Measurements from ENCODE around the gene BOC.

BOC gene

DNA sequence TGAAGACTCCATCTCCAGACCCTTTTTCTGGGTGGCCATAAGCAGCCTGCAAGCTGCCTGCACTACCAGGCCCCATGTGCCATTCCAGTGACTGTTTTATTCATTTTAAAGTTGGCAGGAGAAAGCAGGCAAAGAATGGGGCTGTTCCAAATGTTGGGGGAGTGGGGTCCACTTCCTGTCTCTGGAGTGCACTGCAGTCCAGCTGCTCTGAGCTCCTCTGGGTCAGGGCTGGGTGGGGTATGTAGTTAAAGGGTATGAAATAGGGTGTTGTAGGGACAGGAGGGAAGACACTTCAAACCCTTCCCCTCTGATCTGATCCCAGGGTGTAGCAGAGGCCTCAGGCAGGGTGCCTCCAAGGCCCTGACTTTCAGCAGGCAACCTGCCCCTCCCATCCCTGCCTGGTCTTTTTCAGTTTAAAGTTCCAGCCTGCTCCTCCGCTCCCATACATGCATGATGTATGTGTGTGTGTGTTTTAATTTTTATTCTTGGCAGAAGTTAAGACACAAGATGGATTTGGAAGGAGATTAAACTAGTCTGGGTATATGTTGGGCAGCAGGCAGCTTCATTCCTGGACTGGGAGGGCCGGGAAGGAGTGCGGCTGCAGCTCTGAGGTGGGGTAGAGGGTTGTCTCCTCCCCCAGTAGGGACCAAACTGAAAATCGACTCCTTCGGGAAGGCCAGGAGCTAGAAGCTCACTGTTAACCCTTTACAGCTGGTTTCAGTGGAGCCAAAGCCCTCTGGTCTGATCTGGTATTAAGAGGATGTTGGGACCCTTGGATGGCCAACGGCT, 17.3 kb downstream of the BOC start:
- Histone ChIP-seq H3K9ac (ENCODE audit: low read depth, low read length) (no peak overlapping the region), H3K27ac (ENCODE audit: low read length) (no peak overlapping the region), H2AFZ (ENCODE audit: low read depth, low read length) (no peak overlapping the region), H3K4me3 (ENCODE audit: low read depth in 1 of 2, low read length in 2 of 2) (no peak overlapping the region), H3K4me2 (ENCODE audit: insufficient read depth, low read length) (no peak overlapping the region), H3K79me2 (ENCODE audit: insufficient read depth, low read length) (no peaks in the 10 kb centered on the region), H3K27me3 (ENCODE audit: insufficient read depth, low read length, poor library complexity) (peaks cover 4% of the 10 kb centered on the region), H3K4me1 (ENCODE audit: insufficient read depth, low read length) (no peaks in the 10 kb centered on the region), H3K36me3 (ENCODE audit: insufficient read depth, low read length) (no peaks in the 10 kb centered on the region), H4K20me1 (ENCODE audit: insufficient read depth, low read length) (no peaks in the 10 kb centered on the region), H3K9me3 (ENCODE audit: insufficient read depth, low read length, severe bottlenecking) (no peaks in the 10 kb centered on the region)
- ATAC-seq (ENCODE audit: insufficient read depth, low read depth) (no peak), DNase-seq (no peak)
- TF ChIP-seq EZH2 (IDR thresholded peaks at IDR 0.05; ENCODE audit: borderline replicate concordance, low read depth, low read length, severe bottlenecking), result no peak
- TF ChIP-seq, protein P1, sequence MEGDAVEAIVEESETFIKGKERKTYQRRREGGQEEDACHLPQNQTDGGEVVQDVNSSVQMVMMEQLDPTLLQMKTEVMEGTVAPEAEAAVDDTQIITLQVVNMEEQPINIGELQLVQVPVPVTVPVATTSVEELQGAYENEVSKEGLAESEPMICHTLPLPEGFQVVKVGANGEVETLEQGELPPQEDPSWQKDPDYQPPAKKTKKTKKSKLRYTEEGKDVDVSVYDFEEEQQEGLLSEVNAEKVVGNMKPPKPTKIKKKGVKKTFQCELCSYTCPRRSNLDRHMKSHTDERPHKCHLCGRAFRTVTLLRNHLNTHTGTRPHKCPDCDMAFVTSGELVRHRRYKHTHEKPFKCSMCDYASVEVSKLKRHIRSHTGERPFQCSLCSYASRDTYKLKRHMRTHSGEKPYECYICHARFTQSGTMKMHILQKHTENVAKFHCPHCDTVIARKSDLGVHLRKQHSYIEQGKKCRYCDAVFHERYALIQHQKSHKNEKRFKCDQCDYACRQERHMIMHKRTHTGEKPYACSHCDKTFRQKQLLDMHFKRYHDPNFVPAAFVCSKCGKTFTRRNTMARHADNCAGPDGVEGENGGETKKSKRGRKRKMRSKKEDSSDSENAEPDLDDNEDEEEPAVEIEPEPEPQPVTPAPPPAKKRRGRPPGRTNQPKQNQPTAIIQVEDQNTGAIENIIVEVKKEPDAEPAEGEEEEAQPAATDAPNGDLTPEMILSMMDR (IDR thresholded peaks at IDR 0.05; ENCODE audit: borderline replicate concordance, extremely low read depth, low read length, poor library complexity, severe bottlenecking), result no peak

DNA sequence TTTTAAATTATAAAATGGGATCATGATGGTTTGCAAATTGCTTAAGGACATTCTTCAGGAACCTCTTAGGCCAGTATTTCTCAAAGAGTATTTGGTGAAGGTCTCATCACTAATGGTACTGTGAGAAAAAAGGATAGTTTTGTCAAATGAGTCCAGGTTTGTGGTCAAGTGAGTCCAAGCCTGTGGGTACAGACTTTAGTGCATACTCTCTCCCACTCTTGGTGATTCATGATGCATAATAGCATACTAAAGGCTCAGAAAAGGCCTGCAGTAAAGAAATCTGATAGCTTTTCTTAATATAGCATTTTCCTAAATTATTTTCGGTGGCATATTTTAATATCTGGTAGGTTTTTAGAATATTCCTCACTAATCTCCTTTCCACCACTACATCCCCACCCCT, 20.0 kb downstream of the BOC start:
- Histone ChIP-seq H3K9me3 (ENCODE audit: insufficient read depth, low read length, severe bottlenecking) (no peaks in the 10 kb centered on the region), H3K27me3 (ENCODE audit: insufficient read depth, low read length, poor library complexity) (peaks cover 4% of the 10 kb centered on the region), H3K4me1 (ENCODE audit: insufficient read depth, low read length) (no peaks in the 10 kb centered on the region), H3K79me2 (ENCODE audit: insufficient read depth, low read length) (no peaks in the 10 kb centered on the region), H3K36me3 (ENCODE audit: insufficient read depth, low read length) (no peaks in the 10 kb centered on the region), H3K27ac (ENCODE audit: low read length) (no peak overlapping the region), H3K9ac (ENCODE audit: low read depth, low read length) (no peak overlapping the region), H3K4me2 (ENCODE audit: insufficient read depth, low read length) (no peak overlapping the region), H4K20me1 (ENCODE audit: insufficient read depth, low read length) (no peaks in the 10 kb centered on the region), H3K4me3 (ENCODE audit: low read depth in 1 of 2, low read length in 2 of 2) (no peak overlapping the region), H2AFZ (ENCODE audit: low read depth, low read length) (no peak overlapping the region)
- TF ChIP-seq, protein P1 (IDR thresholded peaks at IDR 0.05; ENCODE audit: borderline replicate concordance, extremely low read depth, low read length, poor library complexity, severe bottlenecking), result no peak
- no peak for TF ChIP-seq EZH2 (IDR thresholded peaks at IDR 0.05; ENCODE audit: borderline replicate concordance, low read depth, low read length, severe bottlenecking)
- no peak for ATAC-seq (ENCODE audit: insufficient read depth, low read depth)
- no peak for DNase-seq

DNA sequence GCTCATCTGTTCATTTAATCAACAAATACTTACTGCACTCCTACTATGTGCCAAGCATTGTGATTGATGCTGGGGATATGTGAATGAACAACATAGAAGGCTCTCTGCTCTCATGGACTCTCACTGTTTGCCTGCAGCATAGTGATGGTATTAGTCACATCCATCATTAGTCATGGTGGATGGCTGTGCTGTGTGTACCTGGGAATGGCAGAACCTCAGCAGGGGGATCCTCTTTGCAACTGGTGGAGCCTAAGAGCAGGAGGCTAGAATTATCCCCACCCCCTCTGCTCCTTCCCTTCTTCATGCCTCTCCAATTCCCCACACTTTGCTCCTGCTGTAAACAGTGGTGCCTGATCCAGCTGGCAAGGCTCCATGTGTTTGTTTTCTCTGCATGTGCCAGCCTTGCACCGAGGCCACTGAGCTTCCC, 20.5 kb downstream of the BOC start:
- H3K4me3 ChIP-seq (ENCODE audit: low read depth in 1 of 2, low read length in 2 of 2), result no peak overlapping the region
- H3K27me3 ChIP-seq (ENCODE audit: insufficient read depth, low read length, poor library complexity), result peaks cover 4% of the 10 kb centered on the region
- H3K27ac ChIP-seq (ENCODE audit: low read length), result no peak overlapping the region
- no peak for TF ChIP-seq EZH2 (IDR thresholded peaks at IDR 0.05; ENCODE audit: borderline replicate concordance, low read depth, low read length, severe bottlenecking)
- TF ChIP-seq, protein P1 (IDR thresholded peaks at IDR 0.05; ENCODE audit: borderline replicate concordance, extremely low read depth, low read length, poor library complexity, severe bottlenecking), result no peak
- H2AFZ ChIP-seq (ENCODE audit: low read depth, low read length), result no peak overlapping the region
- DNase-seq (no peak), ATAC-seq (ENCODE audit: insufficient read depth, low read depth) (no peak)
- no peaks in the 10 kb centered on the region for H3K79me2 ChIP-seq (ENCODE audit: insufficient read depth, low read length)
- H3K4me2 ChIP-seq (ENCODE audit: insufficient read depth, low read length), result no peak overlapping the region
- no peaks in the 10 kb centered on the region for H4K20me1 ChIP-seq (ENCODE audit: insufficient read depth, low read length)
- no peaks in the 10 kb centered on the region for H3K36me3 ChIP-seq (ENCODE audit: insufficient read depth, low read length)
- H3K9ac ChIP-seq (ENCODE audit: low read depth, low read length), result no peak overlapping the region
- no peaks in the 10 kb centered on the region for H3K9me3 ChIP-seq (ENCODE audit: insufficient read depth, low read length, severe bottlenecking)
- H3K4me1 ChIP-seq (ENCODE audit: insufficient read depth, low read length), result no peaks in the 10 kb centered on the region
